ENCODE results near the gene GLT1D1. TPM values are rescaled to one million over a fixed set of nuclear protein-coding genes. Genes with fewer than 3 reads are reported as not detected.

The GLT1D1 gene
- total RNA-seq, 2 experiments from 2014 or later, result 0.32 to 0.49 TPM

DNA sequence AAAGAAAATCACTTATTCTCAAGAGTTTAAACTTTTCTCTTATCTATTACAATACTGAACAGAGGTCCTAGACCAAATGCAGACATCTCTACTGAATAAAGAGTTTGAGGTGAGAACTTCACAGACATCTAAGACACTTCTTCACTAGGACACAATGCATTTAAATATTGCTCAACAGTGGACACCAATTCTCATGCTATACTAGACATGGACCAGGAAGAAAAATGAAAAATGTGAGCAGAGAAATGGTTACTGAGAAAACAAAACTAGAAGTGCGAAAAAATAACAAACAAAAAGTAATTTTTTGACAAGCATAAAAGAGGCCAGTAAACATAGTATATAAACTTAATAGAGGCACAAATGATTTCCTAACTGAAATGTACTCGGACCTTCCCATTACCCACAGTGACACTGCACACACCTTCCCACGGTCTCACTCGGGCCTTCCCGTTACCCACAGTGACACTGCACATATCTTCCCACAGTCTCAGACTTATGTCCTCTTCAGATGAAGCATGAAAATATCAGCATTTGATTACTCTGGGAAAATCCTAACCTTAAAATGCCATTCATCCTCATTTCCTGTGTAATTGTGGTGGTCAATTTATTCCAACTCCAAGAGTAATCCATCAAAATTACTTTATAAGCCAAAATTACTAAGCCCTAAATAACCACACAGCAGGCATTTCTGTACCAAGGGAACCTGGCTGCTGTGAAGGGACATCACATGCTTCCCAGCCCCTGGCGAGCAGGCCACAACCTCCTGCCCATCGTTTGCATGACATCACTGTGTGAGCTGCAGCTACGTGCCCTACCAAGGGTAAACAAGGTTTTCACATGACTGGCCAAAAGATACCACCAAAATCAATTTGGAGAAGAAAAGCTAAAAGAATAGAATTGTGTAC lies 35.9 kb upstream of the GLT1D1 start:
- TF ChIP-seq, protein P1, sequence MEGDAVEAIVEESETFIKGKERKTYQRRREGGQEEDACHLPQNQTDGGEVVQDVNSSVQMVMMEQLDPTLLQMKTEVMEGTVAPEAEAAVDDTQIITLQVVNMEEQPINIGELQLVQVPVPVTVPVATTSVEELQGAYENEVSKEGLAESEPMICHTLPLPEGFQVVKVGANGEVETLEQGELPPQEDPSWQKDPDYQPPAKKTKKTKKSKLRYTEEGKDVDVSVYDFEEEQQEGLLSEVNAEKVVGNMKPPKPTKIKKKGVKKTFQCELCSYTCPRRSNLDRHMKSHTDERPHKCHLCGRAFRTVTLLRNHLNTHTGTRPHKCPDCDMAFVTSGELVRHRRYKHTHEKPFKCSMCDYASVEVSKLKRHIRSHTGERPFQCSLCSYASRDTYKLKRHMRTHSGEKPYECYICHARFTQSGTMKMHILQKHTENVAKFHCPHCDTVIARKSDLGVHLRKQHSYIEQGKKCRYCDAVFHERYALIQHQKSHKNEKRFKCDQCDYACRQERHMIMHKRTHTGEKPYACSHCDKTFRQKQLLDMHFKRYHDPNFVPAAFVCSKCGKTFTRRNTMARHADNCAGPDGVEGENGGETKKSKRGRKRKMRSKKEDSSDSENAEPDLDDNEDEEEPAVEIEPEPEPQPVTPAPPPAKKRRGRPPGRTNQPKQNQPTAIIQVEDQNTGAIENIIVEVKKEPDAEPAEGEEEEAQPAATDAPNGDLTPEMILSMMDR (IDR thresholded peaks at IDR 0.05), result no peak
- H3K4me1 Mint-ChIP-seq (ENCODE audit: low read depth), result peaks cover 57% of the 10 kb centered on the region
- H3K27ac Mint-ChIP-seq, result peak overlapping the region; percentile 73
- peak overlapping the region; percentile 11 for H3K4me3 Mint-ChIP-seq
- CTCF ChIA-PET, result no interaction called here
- H3K36me3 Mint-ChIP-seq (ENCODE audit: low read depth), result peaks cover 51% of the 10 kb centered on the region
- ATAC-seq (peak; percentile 63), DNase-seq (peak; percentile 42)
- intact Hi-C loops (cut with micrococcal nuclease), result no loop called here
- H3K9me3 Mint-ChIP-seq, result no peaks in the 10 kb centered on the region
- POLR2A ChIA-PET, result no interaction called here
- H3K27me3 Mint-ChIP-seq, result no peaks in the 10 kb centered on the region

DNA sequence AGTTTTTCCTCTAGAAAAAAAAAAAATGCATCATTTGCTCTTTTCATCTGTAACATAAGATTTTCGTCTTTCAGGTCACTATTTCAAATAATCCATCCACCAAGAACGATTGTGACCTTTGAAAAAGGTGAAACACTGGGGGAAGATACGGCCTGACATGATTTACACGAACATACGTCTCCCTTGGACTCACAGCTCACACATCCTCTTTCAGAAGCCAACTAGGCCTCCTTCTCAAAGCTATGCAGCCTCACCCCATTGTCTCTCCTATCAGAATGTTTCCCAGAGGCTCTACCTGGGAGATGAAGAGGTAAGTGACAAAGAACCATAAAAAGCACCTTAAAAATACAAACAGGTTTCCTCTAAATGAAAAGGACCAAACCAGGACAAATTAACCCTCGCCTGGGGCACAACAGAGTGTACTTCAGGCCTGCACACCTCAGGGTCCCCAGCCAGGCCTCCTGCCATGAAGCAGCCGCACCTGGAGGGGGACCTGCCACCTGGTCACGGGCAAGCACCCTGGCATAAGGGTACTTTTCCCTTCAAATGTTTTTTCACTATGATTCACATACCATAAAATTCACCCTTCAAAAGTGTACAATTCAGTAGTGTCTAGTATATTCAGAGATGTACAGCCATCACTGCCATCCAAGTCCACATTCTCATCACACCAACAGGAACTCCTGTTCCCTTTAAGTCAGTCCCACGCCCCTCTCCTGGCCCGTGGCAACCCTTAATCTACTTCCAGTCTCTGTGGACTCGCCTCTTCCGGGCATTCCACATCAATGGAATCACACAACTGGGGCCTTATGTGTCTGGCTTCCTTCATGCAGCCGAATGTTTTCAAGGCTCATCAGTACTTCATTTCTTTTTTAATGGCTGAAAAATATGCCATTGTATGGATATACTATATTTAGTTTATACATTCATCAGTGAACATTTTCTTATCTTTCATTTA lies 34.9 kb upstream of the GLT1D1 start:
- POLR2A ChIA-PET, result no interaction called here

DNA sequence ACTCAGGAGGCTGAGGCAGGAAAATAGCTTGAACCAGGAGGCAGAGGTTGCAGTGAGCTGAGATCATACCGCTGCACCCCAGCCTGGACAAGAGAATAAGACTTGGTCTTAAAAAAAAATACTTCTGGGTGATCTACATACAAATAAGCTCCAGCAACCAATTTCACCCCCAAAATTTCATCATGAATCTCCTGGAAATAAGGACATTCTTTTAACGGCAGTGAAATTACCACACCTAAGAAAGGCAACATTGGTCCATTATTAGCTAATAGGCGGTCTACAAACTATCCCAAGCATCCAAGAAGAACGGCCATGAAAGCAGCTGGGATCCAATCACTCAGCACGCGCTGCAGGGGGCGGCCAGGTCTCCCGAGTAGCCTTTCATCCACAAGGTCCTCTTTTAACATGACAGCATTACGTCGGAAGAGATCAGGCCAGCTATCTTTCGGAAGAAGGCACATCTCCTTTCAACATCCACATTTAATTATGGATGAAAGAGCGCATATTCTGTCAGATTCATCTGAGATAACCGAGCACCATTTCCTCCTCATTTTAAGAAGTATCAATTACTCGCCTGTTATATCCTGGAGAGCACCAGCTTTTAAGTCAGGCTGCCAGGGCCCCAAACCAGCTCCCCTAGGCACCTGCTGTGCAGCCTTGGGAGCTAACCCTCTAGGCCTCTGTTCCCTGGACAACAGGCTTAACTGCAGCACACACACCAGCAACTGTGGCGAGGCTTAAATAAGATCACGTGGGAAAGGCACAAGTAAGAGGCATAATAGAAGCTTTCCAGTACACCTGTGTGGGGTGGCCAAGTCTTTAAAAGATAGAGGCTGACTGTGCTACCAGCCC lies 33.8 kb upstream of the GLT1D1 start:
- POLR2A ChIA-PET, result interaction anchor here (1.5 kb wide), 1 partner anchor 23 kb away, joined by 4 read pairs; no protein-coding TSS in a partner anchor
- ATAC-seq, result no peak

More for the DNA sequence above, 34.9 kb upstream of the GLT1D1 start:
- Mint-ChIP-seq H3K27ac (peak overlapping the region; percentile 73), H3K9me3 (no peaks in the 10 kb centered on the region), H3K36me3 (ENCODE audit: low read depth) (peaks cover 43% of the 10 kb centered on the region), H3K4me1 (ENCODE audit: low read depth) (peaks cover 52% of the 10 kb centered on the region), H3K27me3 (no peaks in the 10 kb centered on the region), H3K4me3 (peak overlapping the region; percentile 9)
- intact Hi-C loops (cut with micrococcal nuclease), result no loop called here
- ATAC-seq (no peak), DNase-seq (no peak)
- CTCF ChIA-PET, result no interaction called here
- TF ChIP-seq, protein P1 (IDR thresholded peaks at IDR 0.05), result no peak

DNA sequence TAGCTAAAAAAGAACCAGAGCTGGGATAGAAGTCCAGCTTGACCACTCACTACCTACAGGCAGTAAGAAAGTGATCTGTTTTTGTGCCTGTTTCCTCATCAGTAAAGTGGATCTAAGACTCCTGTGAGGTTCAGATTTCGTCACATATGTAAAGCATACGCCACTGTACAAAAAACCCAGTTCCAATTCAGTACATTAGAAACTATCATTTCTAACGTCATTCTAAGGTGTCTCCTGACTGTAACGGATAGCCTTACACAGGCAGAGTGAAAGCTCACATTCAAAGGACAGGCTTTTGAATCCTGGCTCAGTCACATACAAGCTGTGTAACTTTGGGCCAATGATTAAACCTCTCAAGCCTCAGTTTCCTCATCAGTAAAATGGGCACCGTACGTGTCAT lies 33.0 kb upstream of the GLT1D1 start:
- POLR2A ChIA-PET, result interaction anchor here (1.5 kb wide), 1 partner anchor 23 kb away, joined by 4 read pairs; no protein-coding TSS in a partner anchor
- ATAC-seq (no peak), DNase-seq (no peak)
- Mint-ChIP-seq H3K4me3 (no peak overlapping the region), H3K36me3 (ENCODE audit: low read depth) (peaks cover 30% of the 10 kb centered on the region), H3K4me1 (ENCODE audit: low read depth) (peaks cover 49% of the 10 kb centered on the region), H3K27me3 (no peaks in the 10 kb centered on the region), H3K27ac (no peak overlapping the region), H3K9me3 (no peaks in the 10 kb centered on the region)
- CTCF ChIA-PET, result no interaction called here
- TF ChIP-seq, protein P1 (IDR thresholded peaks at IDR 0.05), result no peak
- intact Hi-C loops (cut with micrococcal nuclease), result loop anchor here (5.0 kb wide), 1 partner anchor 97 kb away; no protein-coding TSS in a partner anchor

More for the DNA sequence above, 33.8 kb upstream of the GLT1D1 start:
- Mint-ChIP-seq H3K4me1 (ENCODE audit: low read depth) (peaks cover 47% of the 10 kb centered on the region), H3K4me3 (no peak overlapping the region), H3K9me3 (no peaks in the 10 kb centered on the region), H3K27ac (no peak overlapping the region), H3K36me3 (ENCODE audit: low read depth) (peaks cover 35% of the 10 kb centered on the region), H3K27me3 (no peaks in the 10 kb centered on the region)
- intact Hi-C loops (cut with micrococcal nuclease), result loop anchor here (5.0 kb wide), 1 partner anchor 98 kb away; no protein-coding TSS in a partner anchor
- TF ChIP-seq, protein P1 (IDR thresholded peaks at IDR 0.05), result no peak
- no peak for DNase-seq
- CTCF ChIA-PET, result interaction anchor here (0.6 kb wide), 1 partner anchor 37 kb away, joined by 3 read pairs; no protein-coding TSS in a partner anchor
